G401.6 (cell line): ENCODE data around the gene P2RY8.
"Not testable (repeated sequence)": the region's sequence is repeated elsewhere in the genome, so short reads cannot be mapped to it uniquely, and the experiment has no call there.

ENCODE experiments used
- FAIRE-seq: peaks from 2 replicates; lab custom pipeline; 2012; peaks lifted over from hg19 to GRCh38; lab: Jason Lieb, UNC

Gene P2RY8

GRCh38 chrX:1464041-1464970 lies 72.7 kb downstream of the P2RY8 start:
- FAIRE-seq, result no peak

GRCh38 chrX:1463581-1463980 lies 73.4 kb downstream of the P2RY8 start:
- no peak for FAIRE-seq

- no peak for FAIRE-seq
Observed at GRCh38 chrX:1462596-1463251, 74.3 kb downstream of the P2RY8 start.

GRCh38 chrX:1462110-1462509 lies 74.9 kb downstream of the P2RY8 start:
- FAIRE-seq, result peak; percentile 6

- FAIRE-seq, result no peak
Observed at GRCh38 chrX:1455948-1456280, 81.1 kb downstream of the P2RY8 start.

- FAIRE-seq, result no peak
Observed at GRCh38 chrX:1453951-1454785, 82.8 kb downstream of the P2RY8 start.

- FAIRE-seq, result no peak
Observed at GRCh38 chrX:1453395-1453783, 83.6 kb downstream of the P2RY8 start.

GRCh38 chrX:1452516-1453394 lies 84.2 kb downstream of the P2RY8 start, which contains the start of gene ASMTL:
TSS of gene ASMTL (minus strand) at chrX:1452909. CDS start at chrX:1452840, 69 bp downstream.
- FAIRE-seq, result peak; percentile 98

GRCh38 chrX:1451661-1452515 lies 85.1 kb downstream of the P2RY8 start:
- no peak for FAIRE-seq

GRCh38 chrX:1451251-1451660 lies 85.7 kb downstream of the P2RY8 start:
- FAIRE-seq, result no peak

GRCh38 chrX:1450361-1451161 lies 86.4 kb downstream of the P2RY8 start:
- FAIRE-seq, result no peak

GRCh38 chrX:1449823-1450149 lies 87.2 kb downstream of the P2RY8 start:
- no peak for FAIRE-seq

- no peak for FAIRE-seq
Observed at GRCh38 chrX:1449036-1449822, 87.8 kb downstream of the P2RY8 start.

GRCh38 chrX:1448573-1449001 lies 88.4 kb downstream of the P2RY8 start:
- not testable (repeated sequence) for FAIRE-seq

- FAIRE-seq, result not testable (repeated sequence)
Observed at GRCh38 chrX:1447969-1448572, 88.9 kb downstream of the P2RY8 start.

- not testable (repeated sequence) for FAIRE-seq
Observed at GRCh38 chrX:1446984-1447968, 89.7 kb downstream of the P2RY8 start.
